ENCODE results near the gene C9orf40.
A peak's percentile ranks its signal among the peaks of the same experiment; 100 is the strongest.

Gene C9orf40

GRCh38 chr9:74958587-74958986 lies 5.9 kb upstream of the C9orf40 start:
- no peak for DNase-seq (ENCODE audit: low read depth)
- TF ChIP-seq CTCF (IDR thresholded peaks at IDR 0.05; ENCODE audit: control insufficient read depth, insufficient read depth, low read depth, low read length, missing control alignments) = no peak
- no peak overlapping the region for H3K4me3 ChIP-seq (ENCODE audit: control insufficient read depth, low read depth, low read length)

GRCh38 chr9:74953235-74953751 lies 581 bp upstream of the C9orf40 start:
- DNase-seq (ENCODE audit: low read depth) = no peak
- TF ChIP-seq CTCF (IDR thresholded peaks at IDR 0.05; ENCODE audit: control insufficient read depth, insufficient read depth, low read depth, low read length, missing control alignments) = no peak
- H3K4me3 ChIP-seq (ENCODE audit: control insufficient read depth, low read depth, low read length) = peak overlapping the region; percentile 89

- DNase-seq (ENCODE audit: low read depth) = no peak
- no peak for TF ChIP-seq CTCF (IDR thresholded peaks at IDR 0.05; ENCODE audit: control insufficient read depth, insufficient read depth, low read depth, low read length, missing control alignments)
Measured at GRCh38 chr9:74951725-74952151, 974 bp downstream of the C9orf40 start.

GRCh38 chr9:74951107-74951720 lies 1.5 kb downstream of the C9orf40 start:
- TF ChIP-seq CTCF (IDR thresholded peaks at IDR 0.05; ENCODE audit: control insufficient read depth, insufficient read depth, low read depth, low read length, missing control alignments) = no peak
- H3K4me3 ChIP-seq (ENCODE audit: control insufficient read depth, low read depth, low read length) = peak overlapping the region; percentile 89
- no peak for DNase-seq (ENCODE audit: low read depth)

More at GRCh38 chr9:74951725-74952151, 974 bp downstream of the C9orf40 start:
- H3K4me3 ChIP-seq (ENCODE audit: control insufficient read depth, low read depth, low read length) = peak overlapping the region; percentile 89

- DNase-seq (ENCODE audit: low read depth) = peak; percentile 46
- H3K4me3 ChIP-seq (ENCODE audit: control insufficient read depth, low read depth, low read length) = no peak overlapping the region
Measured at GRCh38 chr9:74949859-74950855, 2.6 kb downstream of the C9orf40 start.

More at GRCh38 chr9:74949859-74950855, 2.6 kb downstream of the C9orf40 start:
- no peak for TF ChIP-seq CTCF (IDR thresholded peaks at IDR 0.05; ENCODE audit: control insufficient read depth, insufficient read depth, low read depth, low read length, missing control alignments)
